ENCODE results near the gene WEE1.
"Not testable (repeated sequence)": the region's sequence is repeated elsewhere in the genome, so short reads cannot be mapped to it uniquely, and the experiment has no call there.

The WEE1 gene

GRCh38 chr11:9623053-9623452 is 49.6 kb downstream of the WEE1 start:
- not testable (repeated sequence) for DNase-seq (ENCODE audit: low spot score)

GRCh38 chr11:9624448-9624847 is 51.0 kb downstream of the WEE1 start:
- no peak for DNase-seq (ENCODE audit: low spot score)

DNA sequence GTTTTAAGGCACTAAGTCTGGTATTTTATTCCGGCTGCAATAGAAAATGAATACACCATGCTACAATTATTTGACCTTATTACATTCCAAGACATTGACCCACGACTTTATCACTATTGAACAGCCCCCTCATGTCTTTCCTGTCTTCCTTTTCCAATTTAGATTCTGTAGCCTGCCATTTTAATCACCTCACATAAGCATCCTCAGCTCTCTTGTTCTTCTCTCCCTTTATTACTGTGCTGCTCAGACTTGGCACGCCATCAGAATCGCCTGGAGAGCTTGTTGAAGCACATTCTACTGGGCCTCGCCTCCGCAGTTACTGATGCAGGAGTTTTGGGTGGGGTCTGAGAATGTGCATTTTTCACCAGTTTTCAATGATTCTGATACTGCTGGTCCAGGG is 51.7 kb downstream of the WEE1 start:
- no peak for DNase-seq (ENCODE audit: low spot score)

GRCh38 chr11:9625728-9626127 is 52.3 kb downstream of the WEE1 start:
- DNase-seq (ENCODE audit: low spot score): no peak

- no peak for DNase-seq (ENCODE audit: low spot score)
Observed at GRCh38 chr11:9626496-9627394, 53.3 kb downstream of the WEE1 start.

GRCh38 chr11:9629064-9629463 is 55.6 kb downstream of the WEE1 start:
- no peak for DNase-seq (ENCODE audit: low spot score)

GRCh38 chr11:9633679-9634078 is 60.2 kb downstream of the WEE1 start:
- no peak for DNase-seq (ENCODE audit: low spot score)

GRCh38 chr11:9636691-9637090 is 63.2 kb downstream of the WEE1 start:
- no peak for DNase-seq (ENCODE audit: low spot score)

DNA sequence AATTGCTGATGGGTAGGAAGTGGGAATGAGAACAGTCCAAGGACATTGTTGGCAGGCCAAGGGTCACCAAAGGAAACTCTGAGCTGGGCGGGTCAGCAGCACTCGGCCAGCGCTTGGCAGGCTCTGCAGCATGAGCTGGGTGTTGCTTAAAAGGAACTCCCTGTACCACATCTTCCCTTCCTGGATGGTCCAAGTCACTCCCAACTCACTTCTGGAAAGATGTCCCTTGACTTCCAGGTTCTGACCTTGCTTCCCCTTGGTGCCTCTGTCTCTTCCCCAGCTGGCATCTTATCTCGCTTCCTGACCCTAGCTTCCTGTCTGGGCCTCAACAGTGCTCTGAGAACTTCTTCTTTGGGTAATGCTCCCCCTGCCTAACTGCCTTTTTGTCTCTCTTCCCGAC is 65.6 kb downstream of the WEE1 start:
- no peak for DNase-seq (ENCODE audit: low spot score)

All from cerebellar cortex (tissue), 1 donor.